T-helper 1 cell treated with Interleukin-12 subunit alpha and Interleukin-12 subunit beta and Interleukin-4 antibody, amounts not matched to agents 30 μg/mL and 1 μg/mL, for 36 hours (primary cell): ENCODE results near the gene STK17A.
"Not testable (repeated sequence)": the region's sequence is repeated elsewhere in the genome, so short reads cannot be mapped to it uniquely, and the experiment has no call there.

ENCODE experiments used
- H3K27ac Mint-ChIP-seq: one replicate; pipeline ENCODE4 v1.8.0; 2021; ENCODE audit warnings: mild to moderate bottlenecking, mixed read lengths
- H3K27me3 Mint-ChIP-seq: one replicate; pipeline ENCODE4 v1.8.0; 2021; ENCODE audit warnings: low read depth, mixed read lengths
- H3K36me3 Mint-ChIP-seq: one replicate; pipeline ENCODE4 v1.8.0; 2021; ENCODE audit warnings: low read depth, mixed read lengths
- H3K4me1 Mint-ChIP-seq: one replicate; pipeline ENCODE4 v1.8.0; 2021; ENCODE audit warnings: low read depth, mixed read lengths
- H3K4me3 Mint-ChIP-seq: one replicate; pipeline ENCODE4 v1.8.0; 2021; ENCODE audit warnings: mild to moderate bottlenecking, moderate library complexity, mixed read lengths
- H3K9me3 Mint-ChIP-seq: one replicate; pipeline ENCODE4 v1.8.0; 2021; ENCODE audit warnings: mixed read lengths

Gene STK17A

GRCh38 chr7:43660141-43660540 is 77.2 kb downstream of the STK17A start:
- Mint-ChIP-seq H3K27ac (peak overlapping the region; percentile 18), H3K4me1 (peaks cover 40% of the 10 kb centered on the region), H3K4me3 (no peak overlapping the region), H3K36me3 (peaks cover 27% of the 10 kb centered on the region), H3K9me3 (peaks cover 3% of the 10 kb centered on the region), H3K27me3 (no peaks in the 10 kb centered on the region)

- no peak overlapping the region for H3K27ac Mint-ChIP-seq
- no peak overlapping the region for H3K4me3 Mint-ChIP-seq
- H3K27me3 Mint-ChIP-seq, result no peaks in the 10 kb centered on the region
- peaks cover 45% of the 10 kb centered on the region for H3K4me1 Mint-ChIP-seq
- peaks cover 42% of the 10 kb centered on the region for H3K36me3 Mint-ChIP-seq
- H3K9me3 Mint-ChIP-seq, result peaks cover 20% of the 10 kb centered on the region
These were observed 81.8 kb downstream of the STK17A start for GRCh38 chr7:43664681-43665080.

GRCh38 chr7:43666938-43667337 is 84.0 kb downstream of the STK17A start:
- peaks cover 32% of the 10 kb centered on the region for H3K9me3 Mint-ChIP-seq
- H3K27ac Mint-ChIP-seq, result no peak overlapping the region
- H3K4me3 Mint-ChIP-seq, result no peak overlapping the region
- H3K4me1 Mint-ChIP-seq, result peaks cover 46% of the 10 kb centered on the region
- no peaks in the 10 kb centered on the region for H3K27me3 Mint-ChIP-seq
- H3K36me3 Mint-ChIP-seq, result peaks cover 44% of the 10 kb centered on the region

- H3K4me3 Mint-ChIP-seq, result no peak overlapping the region
- H3K9me3 Mint-ChIP-seq, result peaks cover 41% of the 10 kb centered on the region
- H3K27me3 Mint-ChIP-seq, result no peaks in the 10 kb centered on the region
- peaks cover 45% of the 10 kb centered on the region for H3K4me1 Mint-ChIP-seq
- peaks cover 52% of the 10 kb centered on the region for H3K36me3 Mint-ChIP-seq
- H3K27ac Mint-ChIP-seq, result no peak overlapping the region
These were observed 85.1 kb downstream of the STK17A start for GRCh38 chr7:43668035-43668434.

- peak overlapping the region; percentile 73 for H3K4me3 Mint-ChIP-seq
- peak overlapping the region; percentile 93 for H3K27ac Mint-ChIP-seq
- peaks cover 48% of the 10 kb centered on the region for H3K4me1 Mint-ChIP-seq
- peaks cover 45% of the 10 kb centered on the region for H3K9me3 Mint-ChIP-seq
- H3K36me3 Mint-ChIP-seq, result peaks cover 55% of the 10 kb centered on the region
- no peaks in the 10 kb centered on the region for H3K27me3 Mint-ChIP-seq
These were observed 86.6 kb downstream of the STK17A start for GRCh38 chr7:43669286-43670081.

- Mint-ChIP-seq H3K9me3 (peaks cover 41% of the 10 kb centered on the region), H3K4me1 (peaks cover 33% of the 10 kb centered on the region), H3K36me3 (peaks cover 51% of the 10 kb centered on the region), H3K27ac (no peak overlapping the region), H3K27me3 (no peaks in the 10 kb centered on the region), H3K4me3 (no peak overlapping the region)
These were observed 88.6 kb downstream of the STK17A start for GRCh38 chr7:43671521-43671920.

- Mint-ChIP-seq H3K36me3 (peaks cover 43% of the 10 kb centered on the region), H3K4me1 (peaks cover 39% of the 10 kb centered on the region), H3K9me3 (peaks cover 36% of the 10 kb centered on the region)
- H3K27ac Mint-ChIP-seq, H3K27me3 Mint-ChIP-seq, H3K4me3 Mint-ChIP-seq: not testable (repeated sequence)
These were observed 90.5 kb downstream of the STK17A start for GRCh38 chr7:43673243-43673976.

- Mint-ChIP-seq H3K27ac (no peak overlapping the region), H3K36me3 (peaks cover 32% of the 10 kb centered on the region), H3K9me3 (peaks cover 29% of the 10 kb centered on the region), H3K4me3 (no peak overlapping the region), H3K27me3 (no peaks in the 10 kb centered on the region), H3K4me1 (peaks cover 41% of the 10 kb centered on the region)
These were observed 91.9 kb downstream of the STK17A start for GRCh38 chr7:43674559-43675436.
